ENCODE measurements around the gene KLF7. TPM values are rescaled to one million over a fixed set of nuclear protein-coding genes. Genes with fewer than 3 reads are reported as not detected.
A peak's percentile ranks its signal among the peaks of the same experiment; 100 is the strongest.

Gene KLF7
- total and polyA plus RNA-seq, 2 donors (not counting 3 experiments of a cell fraction or from before 2014, with no cell fraction given), result 32.8 to 42.9 TPM

- no peaks in the 10 kb centered on the region for H3K79me2 ChIP-seq (ENCODE audit: control insufficient read depth, insufficient read depth, low read length)
- H3K27ac ChIP-seq (ENCODE audit: insufficient read depth, low read depth, low read length), result no peak overlapping the region
- no peak overlapping the region for H3K4me3 ChIP-seq (replicated peaks in 1 of 3; ENCODE audit: insufficient read depth in 1 of 3, low read depth in 1 of 3, low read length in 3 of 3)
- no TSS peak for BruUV-seq (replicated peaks)
- peaks cover 32% of the 10 kb centered on the region for H3K4me1 ChIP-seq (ENCODE audit: control insufficient read depth, extremely low read depth, insufficient read depth, low read length)
- intact Hi-C loops (cut with micrococcal nuclease) (no loop called here), dilution Hi-C loops (cut with MboI; ENCODE audit: extremely low pct_ligation_motif_present, low sequenced_read_pairs) (no loop called here)
- no peak overlapping the region for H2AFZ ChIP-seq (ENCODE audit: low read depth, low read length)
- no peaks in the 10 kb centered on the region for H3K36me3 ChIP-seq (ENCODE audit: control insufficient read depth in 2 of 2, extremely low read depth in 1 of 2, insufficient read depth in 2 of 2, low read length in 2 of 2)
- no peak overlapping the region for H3K9ac ChIP-seq (replicated peaks; ENCODE audit: extremely low read depth, insufficient read depth, low read length)
- CTCF ChIA-PET, result interaction anchor here (0.9 to 1.5 kb wide), 3 partner anchors 65 to 406 kb away, joined by 3 to 5 read pairs (median 4); no protein-coding TSS in a partner anchor
- no peak for TF ChIP-seq EZH2 (IDR thresholded peaks at IDR 0.05; ENCODE audit: borderline replicate concordance, low read depth, low read length, severe bottlenecking)
- no peaks in the 10 kb centered on the region for H3K9me3 ChIP-seq (replicated peaks; ENCODE audit: control insufficient read depth, insufficient read depth, low read length)
- no peaks in the 10 kb centered on the region for H3K27me3 ChIP-seq (ENCODE audit: control insufficient read depth in 2 of 2, insufficient read depth in 2 of 2, low read length in 2 of 2)
- peak; percentile 24 for FAIRE-seq
- POLR2A ChIA-PET, result interaction anchor here (0.6 kb wide), 1 partner anchor 139 kb away, joined by 3 read pairs; no protein-coding TSS in a partner anchor
- no peak for DNase-seq (ENCODE audit: low read depth, low spot score)
- no peaks in the 10 kb centered on the region for H4K20me1 ChIP-seq (replicated peaks; ENCODE audit: control insufficient read depth, extremely low read depth, insufficient read depth, low read length)
- peak overlapping the region; percentile 18 for H3K4me2 ChIP-seq (ENCODE audit: insufficient read depth, low read length)
- H3K9me1 ChIP-seq (replicated peaks; ENCODE audit: control insufficient read depth, extremely low read depth, insufficient read depth, low read length), result no peaks in the 10 kb centered on the region
Measured at GRCh38 chr2:207066791-207067460, 98.8 kb downstream of the KLF7 start.

- intact Hi-C loops (cut with micrococcal nuclease), result no loop called here
- no TSS peak for BruUV-seq (replicated peaks)
- Histone ChIP-seq H3K9me1 (replicated peaks; ENCODE audit: control insufficient read depth, extremely low read depth, insufficient read depth, low read length) (no peaks in the 10 kb centered on the region), H3K9me3 (replicated peaks; ENCODE audit: control insufficient read depth, insufficient read depth, low read length) (no peaks in the 10 kb centered on the region), H3K27ac (ENCODE audit: insufficient read depth, low read depth, low read length) (no peak overlapping the region), H3K79me2 (ENCODE audit: control insufficient read depth, insufficient read depth, low read length) (no peaks in the 10 kb centered on the region), H3K27me3 (ENCODE audit: control insufficient read depth in 2 of 2, insufficient read depth in 2 of 2, low read length in 2 of 2) (no peaks in the 10 kb centered on the region), H3K36me3 (ENCODE audit: control insufficient read depth in 2 of 2, extremely low read depth in 1 of 2, insufficient read depth in 2 of 2, low read length in 2 of 2) (no peaks in the 10 kb centered on the region), H3K4me2 (ENCODE audit: insufficient read depth, low read length) (no peak overlapping the region), H3K4me3 (replicated peaks in 1 of 3; ENCODE audit: insufficient read depth in 1 of 3, low read depth in 1 of 3, low read length in 3 of 3) (no peak overlapping the region), H3K9ac (replicated peaks; ENCODE audit: extremely low read depth, insufficient read depth, low read length) (no peak overlapping the region), H3K4me1 (ENCODE audit: control insufficient read depth, extremely low read depth, insufficient read depth, low read length) (peaks cover 32% of the 10 kb centered on the region), H4K20me1 (replicated peaks; ENCODE audit: control insufficient read depth, extremely low read depth, insufficient read depth, low read length) (no peaks in the 10 kb centered on the region), H2AFZ (ENCODE audit: low read depth, low read length) (no peak overlapping the region)
- dilution Hi-C loops (cut with MboI; ENCODE audit: extremely low pct_ligation_motif_present, low sequenced_read_pairs), result no loop called here
- no peak for DNase-seq (ENCODE audit: low read depth, low spot score)
- POLR2A ChIA-PET, result no interaction called here
- CTCF ChIA-PET, result interaction anchor here (1.0 to 1.5 kb wide), 2 partner anchors 66 to 76 kb away, joined by 3 to 4 read pairs; no protein-coding TSS in a partner anchor
- TF ChIP-seq MYC (IDR thresholded peaks at IDR 0.05; ENCODE audit: low read depth, low read length), result no peak
- no peak for TF ChIP-seq EZH2 (IDR thresholded peaks at IDR 0.05; ENCODE audit: borderline replicate concordance, low read depth, low read length, severe bottlenecking)
- TF ChIP-seq POLR2A (IDR thresholded peaks at IDR 0.05; ENCODE audit: low read depth, low read length), result no peak
- no peak for FAIRE-seq
Measured at GRCh38 chr2:207066166-207066565, 99.6 kb downstream of the KLF7 start.
